Measurements from ENCODE around the gene GASK1A.

- TF ChIP-seq CTCF (IDR thresholded peaks at IDR 0.05 in 2 of 3, conservative IDR thresholded peaks at IDR 0.05 in 1 of 3; ENCODE audit: control insufficient read depth in 2 of 3, extremely low read depth in 1 of 3, insufficient read depth in 1 of 3, low read depth in 3 of 3, low read length in 3 of 3) = no peak
- no peak for TF ChIP-seq YY1 (IDR thresholded peaks at IDR 0.05; ENCODE audit: low read depth, low read length)
- no peak for TF ChIP-seq WRNIP1 (IDR thresholded peaks at IDR 0.05; ENCODE audit: borderline replicate concordance, low read depth, low read length)
- TF ChIP-seq RAD21 (IDR thresholded peaks at IDR 0.05; ENCODE audit: insufficient read depth, low read depth, low read length) = no peak
Observed at GRCh38 chr3:42999212-42999611, 20.1 kb downstream of the GASK1A start.

Measured in GM12878 (cell line).